ENCODE data around the gene NAXD. TPM values are rescaled to one million over a fixed set of nuclear protein-coding genes. Genes with fewer than 3 reads are reported as not detected.
"Not testable (repeated sequence)": the region's sequence is repeated elsewhere in the genome, so short reads cannot be mapped to it uniquely, and the experiment has no call there.

Gene NAXD
- 41.2 TPM for total RNA-seq (ENCODE audit: unreplicated experiment)
- long read RNA-seq, partial matches to known transcripts = 1 of 24 reads
- long read RNA-seq, other reads (novel, unspliced or antisense) = 21 of 24 reads

- Mint-ChIP-seq H3K27me3 (ENCODE audit: unreplicated experiment) (peaks cover 14% of the 10 kb centered on the region), H3K27ac (ENCODE audit: unreplicated experiment) (peak within 1 kb of the TSS; percentile 92), H3K4me3 (ENCODE audit: unreplicated experiment) (peak within 1 kb of the TSS; percentile 94), H3K9me3 (ENCODE audit: unreplicated experiment) (peaks cover 9% of the 10 kb centered on the region), H3K4me1 (ENCODE audit: low read depth, unreplicated experiment) (peaks cover 16% of the 10 kb centered on the region), H3K36me3 (ENCODE audit: unreplicated experiment) (peaks cover 4% of the 10 kb centered on the region)
- TF ChIP-seq, protein P1, sequence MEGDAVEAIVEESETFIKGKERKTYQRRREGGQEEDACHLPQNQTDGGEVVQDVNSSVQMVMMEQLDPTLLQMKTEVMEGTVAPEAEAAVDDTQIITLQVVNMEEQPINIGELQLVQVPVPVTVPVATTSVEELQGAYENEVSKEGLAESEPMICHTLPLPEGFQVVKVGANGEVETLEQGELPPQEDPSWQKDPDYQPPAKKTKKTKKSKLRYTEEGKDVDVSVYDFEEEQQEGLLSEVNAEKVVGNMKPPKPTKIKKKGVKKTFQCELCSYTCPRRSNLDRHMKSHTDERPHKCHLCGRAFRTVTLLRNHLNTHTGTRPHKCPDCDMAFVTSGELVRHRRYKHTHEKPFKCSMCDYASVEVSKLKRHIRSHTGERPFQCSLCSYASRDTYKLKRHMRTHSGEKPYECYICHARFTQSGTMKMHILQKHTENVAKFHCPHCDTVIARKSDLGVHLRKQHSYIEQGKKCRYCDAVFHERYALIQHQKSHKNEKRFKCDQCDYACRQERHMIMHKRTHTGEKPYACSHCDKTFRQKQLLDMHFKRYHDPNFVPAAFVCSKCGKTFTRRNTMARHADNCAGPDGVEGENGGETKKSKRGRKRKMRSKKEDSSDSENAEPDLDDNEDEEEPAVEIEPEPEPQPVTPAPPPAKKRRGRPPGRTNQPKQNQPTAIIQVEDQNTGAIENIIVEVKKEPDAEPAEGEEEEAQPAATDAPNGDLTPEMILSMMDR (IDR thresholded peaks at IDR 0.05; ENCODE audit: partially characterized antibody, unreplicated experiment) = no peak
- peak; percentile 94 for DNase-seq
These were observed at the start of gene NAXD for GRCh38 chr13:110615322-110616102. NAXD (plus strand) TSS chr13:110615545; CDS start chr13:110615602, 57 bp downstream.

GRCh38 chr13:110566171-110566570, 49.2 kb upstream of the NAXD start:
- DNase-seq = no peak
- H3K4me1 Mint-ChIP-seq (ENCODE audit: low read depth, unreplicated experiment) = no peaks in the 10 kb centered on the region
- H3K9me3 Mint-ChIP-seq (ENCODE audit: unreplicated experiment) = peaks cover 3% of the 10 kb centered on the region
- peaks cover 3% of the 10 kb centered on the region for H3K27me3 Mint-ChIP-seq (ENCODE audit: unreplicated experiment)
- no peaks in the 10 kb centered on the region for H3K36me3 Mint-ChIP-seq (ENCODE audit: unreplicated experiment)
- TF ChIP-seq, protein P1 (IDR thresholded peaks at IDR 0.05; ENCODE audit: partially characterized antibody, unreplicated experiment) = no peak
- H3K27ac Mint-ChIP-seq (ENCODE audit: unreplicated experiment) = no peak overlapping the region
- no peak overlapping the region for H3K4me3 Mint-ChIP-seq (ENCODE audit: unreplicated experiment)

- Mint-ChIP-seq H3K4me1 (ENCODE audit: low read depth, unreplicated experiment) (peaks cover 4% of the 10 kb centered on the region), H3K4me3 (ENCODE audit: unreplicated experiment) (no peak overlapping the region), H3K9me3 (ENCODE audit: unreplicated experiment) (peaks cover 1% of the 10 kb centered on the region), H3K36me3 (ENCODE audit: unreplicated experiment) (no peaks in the 10 kb centered on the region), H3K27ac (ENCODE audit: unreplicated experiment) (no peak overlapping the region), H3K27me3 (ENCODE audit: unreplicated experiment) (peaks cover 3% of the 10 kb centered on the region)
- DNase-seq = no peak
- TF ChIP-seq, protein P1 (IDR thresholded peaks at IDR 0.05; ENCODE audit: partially characterized antibody, unreplicated experiment) = no peak
These were observed 46.7 kb upstream of the NAXD start for GRCh38 chr13:110568612-110569011.

GRCh38 chr13:110569962-110570361, 45.4 kb upstream of the NAXD start:
- H3K4me1 Mint-ChIP-seq (ENCODE audit: low read depth, unreplicated experiment); DNase-seq; H3K27ac Mint-ChIP-seq (ENCODE audit: unreplicated experiment); H3K27me3 Mint-ChIP-seq (ENCODE audit: unreplicated experiment); H3K36me3 Mint-ChIP-seq (ENCODE audit: unreplicated experiment); H3K9me3 Mint-ChIP-seq (ENCODE audit: unreplicated experiment); H3K4me3 Mint-ChIP-seq (ENCODE audit: unreplicated experiment): not testable (repeated sequence)

GRCh38 chr13:110570886-110571285, 44.5 kb upstream of the NAXD start:
- DNase-seq = no peak
- peaks cover 9% of the 10 kb centered on the region for H3K27me3 Mint-ChIP-seq (ENCODE audit: unreplicated experiment)
- H3K4me3 Mint-ChIP-seq (ENCODE audit: unreplicated experiment) = no peak overlapping the region
- H3K9me3 Mint-ChIP-seq (ENCODE audit: unreplicated experiment) = peaks cover 5% of the 10 kb centered on the region
- TF ChIP-seq, protein P1 (IDR thresholded peaks at IDR 0.05; ENCODE audit: partially characterized antibody, unreplicated experiment) = no peak
- H3K27ac Mint-ChIP-seq (ENCODE audit: unreplicated experiment) = no peak overlapping the region
- no peaks in the 10 kb centered on the region for H3K36me3 Mint-ChIP-seq (ENCODE audit: unreplicated experiment)
- peaks cover 17% of the 10 kb centered on the region for H3K4me1 Mint-ChIP-seq (ENCODE audit: low read depth, unreplicated experiment)
